Smooth muscle cell (in vitro differentiated cells): ENCODE data around the gene TGFB1. TPM values are rescaled to one million over a fixed set of nuclear protein-coding genes. Genes with fewer than 3 reads are reported as not detected.
A peak's percentile ranks its signal among the peaks of the same experiment; 100 is the strongest.

Source experiments
- DNase-seq: peaks from one replicate; lab custom pipeline; 2025; ENCODE audit not compliant: unreplicated experiment; lab: John Stamatoyannopoulos, UW
- H2AFZ ChIP-seq: fragments of 200-600 bp; sonication (generic); 2 replicates; pipeline ENCODE4 v1.6.0; 2016; ENCODE audit warnings: antibody characterized with exemption, low read depth, mild to moderate bottlenecking
- H3F3A ChIP-seq: fragments of 200-600 bp; sonication (generic); 2 replicates; pipeline ENCODE4 v1.6.0; 2017; ENCODE audit warnings: antibody characterized with exemption, low read depth
- H3K27ac ChIP-seq: fragments of 200-600 bp; sonication (generic); 2 replicates; pipeline ENCODE4 v1.5.1; 2016; ENCODE audit warnings: low read depth, mild to moderate bottlenecking
- H3K27me3 ChIP-seq: fragments of 200-600 bp; sonication (generic); 2 replicates; pipeline ENCODE4 v1.6.1; 2016; ENCODE audit warnings: low read depth, mild to moderate bottlenecking
- H3K36me3 ChIP-seq: fragments of 200-600 bp; sonication (generic); 2 replicates; pipeline ENCODE4 v1.5.1; 2016; ENCODE audit warnings: low read depth
- H3K4me1 ChIP-seq: fragments of 200-600 bp; sonication (generic); 2 replicates; pipeline ENCODE4 v1.5.1; 2016; ENCODE audit warnings: low read depth
- H3K4me2 ChIP-seq: fragments of 200-600 bp; sonication (generic); 2 replicates; pipeline ENCODE4 v1.6.0; 2016; ENCODE audit warnings: mild to moderate bottlenecking
- H3K4me3 ChIP-seq: fragments of 200-600 bp; sonication (generic); 2 replicates; pipeline ENCODE4 v1.5.1; 2016; ENCODE audit warnings: mild to moderate bottlenecking
- H3K79me2 ChIP-seq: fragments of 200-600 bp; sonication (generic); 2 replicates; pipeline ENCODE4 v1.6.0; 2016; ENCODE audit warnings: low read depth, mild to moderate bottlenecking
- H3K9ac ChIP-seq: fragments of 200-600 bp; sonication (generic); 2 replicates; pipeline ENCODE4 v1.6.0; 2016; ENCODE audit warnings: low read depth
- H3K9me3 ChIP-seq: fragments of 200-600 bp; sonication (generic); replicated peaks from 2 replicates; pipeline ENCODE4 v1.5.1; 2016; ENCODE audit warnings: low read depth
- H4K20me1 ChIP-seq: fragments of 200-600 bp; sonication (generic); 2 replicates; pipeline ENCODE4 v1.6.0; 2016; ENCODE audit warnings: low read depth
- WGBS: methylation state at CpG from one replicate; pipeline ENCODE4 v1.1.7; 2016; ENCODE audit warnings: low lambda C conversion rate; 5-methylcytosine and 5-hydroxymethylcytosine counted together
- polyA plus RNA-seq: library from polyadenylated mRNA; unstranded; fragments of >200 nt; fragmentation: Nextera tagmentation; extraction: Ambion mirVana; gene quantifications from 2 replicates; pipeline ENCODE4 v1.2.1, GENCODE V29; 2016
- total RNA-seq: library from RNA; depleted of rRNA; stranded (reverse); fragments of >200 nt; gene quantifications from 2 replicates; pipeline ENCODE4 v1.2.3, GENCODE V29; 2014
- TF ChIP-seq, protein P1 (sequence below): fragments of 200-600 bp; sonication (generic); IDR thresholded peaks from 2 replicates; pipeline ENCODE4 v1.5.1; 2017; ENCODE audit warnings: borderline replicate concordance, mild to moderate bottlenecking, antibody characterized with exemption; ENCODE audit not compliant: insufficient read depth, poor library complexity, severe bottlenecking

Gene TGFB1
- total and polyA plus RNA-seq, 2 experiments from 2014 or later = 51.7 to 199 TPM

DNA sequence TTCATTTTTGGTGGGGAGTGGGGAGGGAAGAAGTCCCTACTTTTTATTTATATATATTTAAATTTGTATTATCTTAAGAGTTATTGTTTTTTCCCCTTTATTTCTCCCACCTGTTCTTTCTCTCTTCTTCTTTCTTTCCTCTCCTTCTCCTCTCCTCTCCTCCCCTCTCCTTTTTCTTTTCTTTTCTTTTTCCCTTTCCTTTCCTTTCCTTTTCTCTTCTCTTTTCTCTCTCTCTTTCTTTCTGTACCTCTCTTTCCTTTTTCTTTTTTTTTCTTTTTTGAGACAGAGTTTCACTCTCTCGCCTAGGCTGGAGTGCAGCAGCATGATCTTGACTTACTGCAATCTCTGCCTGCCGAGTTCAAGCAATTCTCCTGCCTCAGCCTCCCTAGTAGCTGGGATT, 45.8 kb upstream of the TGFB1 start:
- Histone ChIP-seq H3K4me3 (no peak overlapping the region), H4K20me1 (no peaks in the 10 kb centered on the region), H3K36me3 (no peaks in the 10 kb centered on the region), H3K27me3 (no peaks in the 10 kb centered on the region), H3K27ac (no peak overlapping the region), H3K9ac (no peak overlapping the region), H3K9me3 (no peaks in the 10 kb centered on the region), H3K4me1 (peaks cover 16% of the 10 kb centered on the region), H3K79me2 (peaks cover 21% of the 10 kb centered on the region), H2AFZ (no peak overlapping the region), H3F3A (no peaks in the 10 kb centered on the region), H3K4me2 (no peak overlapping the region)
- TF ChIP-seq, protein P1, sequence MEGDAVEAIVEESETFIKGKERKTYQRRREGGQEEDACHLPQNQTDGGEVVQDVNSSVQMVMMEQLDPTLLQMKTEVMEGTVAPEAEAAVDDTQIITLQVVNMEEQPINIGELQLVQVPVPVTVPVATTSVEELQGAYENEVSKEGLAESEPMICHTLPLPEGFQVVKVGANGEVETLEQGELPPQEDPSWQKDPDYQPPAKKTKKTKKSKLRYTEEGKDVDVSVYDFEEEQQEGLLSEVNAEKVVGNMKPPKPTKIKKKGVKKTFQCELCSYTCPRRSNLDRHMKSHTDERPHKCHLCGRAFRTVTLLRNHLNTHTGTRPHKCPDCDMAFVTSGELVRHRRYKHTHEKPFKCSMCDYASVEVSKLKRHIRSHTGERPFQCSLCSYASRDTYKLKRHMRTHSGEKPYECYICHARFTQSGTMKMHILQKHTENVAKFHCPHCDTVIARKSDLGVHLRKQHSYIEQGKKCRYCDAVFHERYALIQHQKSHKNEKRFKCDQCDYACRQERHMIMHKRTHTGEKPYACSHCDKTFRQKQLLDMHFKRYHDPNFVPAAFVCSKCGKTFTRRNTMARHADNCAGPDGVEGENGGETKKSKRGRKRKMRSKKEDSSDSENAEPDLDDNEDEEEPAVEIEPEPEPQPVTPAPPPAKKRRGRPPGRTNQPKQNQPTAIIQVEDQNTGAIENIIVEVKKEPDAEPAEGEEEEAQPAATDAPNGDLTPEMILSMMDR = no peak
- DNase-seq = no peak
- 100% methylated on average over 2 of the region's 2 CpGs for WGBS

DNA sequence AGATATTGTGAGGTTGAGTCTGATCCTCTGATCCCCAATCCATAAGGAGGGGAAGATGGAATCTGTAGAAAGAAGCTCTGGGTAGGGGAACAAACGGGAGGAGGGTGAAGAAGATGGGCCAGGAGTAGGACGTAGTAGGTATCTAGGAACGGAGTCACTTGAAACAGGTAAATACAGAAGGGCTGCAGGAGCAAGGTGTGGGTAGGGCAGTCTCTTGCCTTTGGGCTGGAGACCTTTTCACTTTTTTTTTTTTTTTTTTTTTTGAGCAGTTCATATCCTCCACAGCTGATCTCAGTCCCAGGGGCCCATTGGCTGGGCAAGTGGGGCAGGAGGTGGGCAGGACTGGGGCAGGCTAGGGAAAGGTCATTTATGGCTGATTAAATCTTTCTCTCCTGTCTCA, 45.4 kb upstream of the TGFB1 start:
- H3K9ac ChIP-seq = peak overlapping the region; percentile 96
- TF ChIP-seq, protein P1 = no peak

DNA sequence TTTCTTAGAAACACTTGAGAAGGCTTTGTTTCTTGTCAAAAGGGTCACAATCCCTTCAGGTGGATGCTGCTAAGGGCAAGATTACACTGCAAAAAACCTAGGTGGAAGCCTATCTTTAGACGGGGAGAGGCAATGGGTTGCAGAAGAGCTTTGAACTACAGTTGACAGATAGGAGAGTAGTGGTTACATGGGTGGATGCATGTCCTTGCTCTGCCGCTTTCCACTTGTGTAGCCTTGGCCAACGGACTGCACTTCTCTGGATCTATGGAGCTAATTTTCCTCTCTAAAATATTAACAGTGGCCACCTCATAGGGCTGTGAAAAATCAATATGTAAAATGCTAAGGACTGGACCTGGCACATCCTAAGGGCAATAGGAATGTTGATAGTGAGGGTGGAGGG, 44.9 kb upstream of the TGFB1 start:
- Histone ChIP-seq H3K36me3 (no peaks in the 10 kb centered on the region), H3F3A (no peaks in the 10 kb centered on the region), H3K9me3 (no peaks in the 10 kb centered on the region), H2AFZ (no peak overlapping the region), H3K9ac (peak overlapping the region; percentile 96), H4K20me1 (no peaks in the 10 kb centered on the region), H3K4me2 (peak overlapping the region; percentile 97), H3K27me3 (no peaks in the 10 kb centered on the region), H3K79me2 (peaks cover 21% of the 10 kb centered on the region), H3K4me3 (peak overlapping the region; percentile 83), H3K27ac (no peak overlapping the region), H3K4me1 (peaks cover 16% of the 10 kb centered on the region)
- no peak for DNase-seq
- TF ChIP-seq, protein P1 = no peak
- WGBS = 77% methylated on average over 3 of the region's 3 CpGs

More for the DNA sequence above, 45.4 kb upstream of the TGFB1 start:
- H4K20me1 ChIP-seq = no peaks in the 10 kb centered on the region
- no peaks in the 10 kb centered on the region for H3K27me3 ChIP-seq
- peak overlapping the region; percentile 97 for H3K4me2 ChIP-seq
- H3F3A ChIP-seq = no peaks in the 10 kb centered on the region
- H2AFZ ChIP-seq = no peak overlapping the region
- no peaks in the 10 kb centered on the region for H3K36me3 ChIP-seq
- H3K9me3 ChIP-seq = no peaks in the 10 kb centered on the region
- DNase-seq = no peak
- no peak overlapping the region for H3K4me3 ChIP-seq
- no peak overlapping the region for H3K27ac ChIP-seq
- H3K4me1 ChIP-seq = peaks cover 16% of the 10 kb centered on the region
- WGBS = 91% methylated on average over 3 of the region's 3 CpGs
- peaks cover 21% of the 10 kb centered on the region for H3K79me2 ChIP-seq

DNA sequence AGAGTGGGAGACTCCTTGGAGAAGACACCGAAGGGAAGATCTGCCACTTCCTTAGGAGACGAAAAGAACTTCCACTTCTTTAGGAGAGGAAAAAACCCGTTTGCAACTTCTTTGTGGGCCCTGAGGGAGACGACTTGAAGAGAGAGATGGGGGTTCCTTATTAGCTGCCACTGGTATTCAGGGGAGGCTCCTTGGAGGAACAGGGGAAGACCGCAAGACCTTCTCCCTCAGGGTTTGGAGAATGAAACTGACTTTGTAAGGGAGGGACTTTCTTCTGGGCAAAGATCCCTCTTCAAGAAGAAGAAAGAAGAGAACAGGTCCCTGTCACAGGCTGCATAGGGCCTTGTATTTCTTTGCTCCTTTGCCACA, 44.3 kb upstream of the TGFB1 start:
- 2% methylated on average over 5 of the region's 5 CpGs for WGBS
- Histone ChIP-seq H3K4me2 (peak overlapping the region; percentile 97), H3F3A (no peaks in the 10 kb centered on the region), H4K20me1 (no peaks in the 10 kb centered on the region), H3K9me3 (no peaks in the 10 kb centered on the region), H3K9ac (peak overlapping the region; percentile 96), H3K4me3 (peak overlapping the region; percentile 83), H3K36me3 (no peaks in the 10 kb centered on the region), H3K4me1 (peaks cover 16% of the 10 kb centered on the region), H3K79me2 (peaks cover 21% of the 10 kb centered on the region), H3K27me3 (no peaks in the 10 kb centered on the region), H3K27ac (peak overlapping the region; percentile 91), H2AFZ (peak overlapping the region; percentile 79)
- TF ChIP-seq, protein P1 = no peak
- no peak for DNase-seq
